Epithelial cell of alveolus of lung (primary cell): Measurements from ENCODE around the gene UTP4. TPM values are rescaled to one million over a fixed set of nuclear protein-coding genes. Genes with fewer than 3 reads are reported as not detected.

Experiments
- total RNA-seq: library from RNA; depleted of rRNA; stranded (reverse); fragments of >200 nt; gene quantifications from 2 replicates; pipeline ENCODE4 v1.2.1, GENCODE V29; 2015

Gene UTP4
- total RNA-seq, result 15.1 and 20.7 TPM in 2 replicates

GRCh38 chr16:69132424-69133252 is at the start of gene UTP4, which contains the start of gene CHTF8:
Gene UTP4 (plus strand): TSS chr16:69132649. CDS start chr16:69133460, 811 bp downstream.
Gene CHTF8 (minus strand): TSS chr16:69132588. CDS start chr16:69121458, 11,130 bp downstream.

GRCh38 chr16:69105501-69106361 is 26.7 kb upstream of the UTP4 start, which contains the start of gene HAS3:
Gene HAS3 (plus strand): TSS chr16:69105653. CDS start chr16:69109396, 3,743 bp downstream.

GRCh38 chr16:69186642-69187445 is 54.4 kb downstream of the UTP4 start, which contains the start of gene SNTB2:
Gene SNTB2 (plus strand): TSS chr16:69187164. CDS start chr16:69187167, 3 bp downstream.

Other genes starting within 250 kb of the UTP4 start
- 0.08 and 0.13 TPM in 2 replicates for gene HAS3, start 27.0 kb upstream of the UTP4 start, total RNA-seq
- gene CHTF8, start 61 bp upstream of the UTP4 start, total RNA-seq, result 75.2 and 126 TPM in 2 replicates
- 15.4 and 21.7 TPM in 2 replicates for gene SNTB2, start 54.5 kb downstream of the UTP4 start, total RNA-seq
- 31.9 and 32.3 TPM in 2 replicates for gene VPS4A, start 178.7 kb downstream of the UTP4 start, total RNA-seq
- 9.2 and 17.3 TPM in 2 replicates for gene PDF, start 197.9 kb downstream of the UTP4 start, total RNA-seq
- 36.8 and 63.2 TPM in 2 replicates for gene COG8, start 206.9 kb downstream of the UTP4 start, total RNA-seq
- gene NIP7, start 207.1 kb downstream of the UTP4 start, total RNA-seq, result 20.8 and 25.3 TPM in 2 replicates
- gene TMED6, start 219.1 kb downstream of the UTP4 start, total RNA-seq, result not detected in 2 replicates